ENCODE data around the gene KLRC3.
"Not testable (repeated sequence)": the region's sequence is repeated elsewhere in the genome, so short reads cannot be mapped to it uniquely, and the experiment has no call there.

Gene KLRC3

GRCh38 chr12:10398168-10398567, 22.2 kb downstream of the KLRC3 start:
- DNase-seq (ENCODE audit: low spot score): no peak

GRCh38 chr12:10397296-10397695, 23.1 kb downstream of the KLRC3 start:
- no peak for DNase-seq (ENCODE audit: low spot score)

GRCh38 chr12:10396176-10396575, 24.2 kb downstream of the KLRC3 start:
- not testable (repeated sequence) for DNase-seq (ENCODE audit: low spot score)

DNA sequence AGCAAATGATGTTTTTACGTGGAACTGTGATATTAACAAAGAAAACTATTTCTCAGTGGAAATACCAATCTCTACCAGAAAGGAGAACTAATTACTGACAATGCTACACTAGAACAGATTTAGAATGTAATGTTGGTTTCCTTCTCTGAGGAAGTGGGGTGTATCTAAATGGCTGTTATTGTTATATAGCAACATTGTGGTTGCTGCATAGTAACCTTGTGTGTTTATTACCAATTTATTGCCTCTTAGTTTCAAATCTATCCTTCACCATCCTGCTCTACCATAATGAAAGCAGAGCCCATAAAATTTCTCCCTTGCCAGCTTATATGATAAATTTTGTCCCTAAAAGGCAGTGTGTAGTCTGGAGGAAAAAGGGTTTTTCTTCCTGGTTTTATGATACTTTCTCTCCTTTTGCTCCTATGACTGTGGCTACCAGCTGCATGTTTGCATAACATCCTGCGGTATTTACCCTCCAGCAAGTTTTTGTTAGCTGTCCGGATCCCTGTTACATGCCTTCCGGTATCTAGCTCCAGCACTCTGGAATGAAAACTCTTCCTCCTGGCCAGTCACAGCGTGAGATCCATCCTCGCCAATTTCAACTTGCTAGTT, 24.9 kb downstream of the KLRC3 start:
- peak; percentile 25 for DNase-seq (ENCODE audit: low spot score)

GRCh38 chr12:10394531-10395152, 25.8 kb downstream of the KLRC3 start:
- not testable (repeated sequence) for DNase-seq (ENCODE audit: low spot score)

- DNase-seq (ENCODE audit: low spot score): no peak
These were observed 27.1 kb downstream of the KLRC3 start for GRCh38 chr12:10393291-10393690.

GRCh38 chr12:10392394-10392930, 27.9 kb downstream of the KLRC3 start:
- DNase-seq (ENCODE audit: low spot score): peak; percentile 69

DNA sequence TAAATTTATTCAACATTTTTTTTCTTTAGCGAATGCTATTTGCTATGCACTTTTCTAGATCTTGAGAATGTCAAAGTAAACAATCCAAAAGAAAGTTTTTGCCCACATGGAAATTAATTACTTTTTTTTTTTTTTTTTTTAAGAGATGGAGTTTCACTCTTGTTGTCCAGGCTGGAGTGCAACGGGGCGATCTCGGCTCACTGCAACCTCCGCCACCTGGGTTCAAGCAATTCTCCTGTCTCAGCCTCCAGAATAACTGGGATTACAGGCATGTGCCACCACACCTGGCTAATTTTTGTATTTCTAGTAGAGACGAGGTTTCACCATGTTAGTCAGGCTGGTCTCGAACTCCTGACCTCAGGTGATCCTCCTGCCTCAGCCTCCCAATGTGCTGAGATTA, 29.4 kb downstream of the KLRC3 start:
- not testable (repeated sequence) for DNase-seq (ENCODE audit: low spot score)

- no peak for DNase-seq (ENCODE audit: low spot score)
These were observed 30.5 kb downstream of the KLRC3 start, which contains the start of gene KLRK1 for GRCh38 chr12:10389904-10390303. Gene KLRK1, minus strand, starts transcription at chr12:10390041. Its CDS starts 1,231 bp downstream, at chr12:10388810.

GRCh38 chr12:10388624-10389413, 31.6 kb downstream of the KLRC3 start:
- no peak for DNase-seq (ENCODE audit: low spot score)

- DNase-seq (ENCODE audit: low spot score): not testable (repeated sequence)
These were observed 32.9 kb downstream of the KLRC3 start for GRCh38 chr12:10387498-10387897.

- no peak for DNase-seq (ENCODE audit: low spot score)
These were observed 33.5 kb downstream of the KLRC3 start for GRCh38 chr12:10386857-10387256.

DNA sequence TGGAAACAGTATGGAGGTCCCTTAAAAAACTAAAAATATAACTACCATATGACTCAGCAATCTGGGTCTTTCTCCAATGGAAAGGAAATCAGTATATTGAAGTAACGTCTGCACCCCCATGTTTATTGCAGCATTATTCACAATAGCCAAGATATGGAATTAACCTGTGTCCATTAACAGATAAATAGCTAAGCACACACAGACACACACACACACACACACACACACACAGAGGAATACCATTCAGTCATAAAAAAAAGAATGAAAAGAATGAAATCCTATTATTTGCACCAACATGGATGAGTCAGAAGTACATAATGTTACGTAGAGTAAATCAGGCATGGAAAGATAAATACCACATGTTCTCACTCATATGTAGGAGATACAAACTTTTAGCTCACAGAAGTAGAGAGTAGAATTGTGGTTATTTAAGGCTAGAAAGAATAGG, 35.2 kb downstream of the KLRC3 start:
- no peak for DNase-seq (ENCODE audit: low spot score)

- no peak for DNase-seq (ENCODE audit: low spot score)
These were observed 36.2 kb downstream of the KLRC3 start for GRCh38 chr12:10384191-10384590.

DNA sequence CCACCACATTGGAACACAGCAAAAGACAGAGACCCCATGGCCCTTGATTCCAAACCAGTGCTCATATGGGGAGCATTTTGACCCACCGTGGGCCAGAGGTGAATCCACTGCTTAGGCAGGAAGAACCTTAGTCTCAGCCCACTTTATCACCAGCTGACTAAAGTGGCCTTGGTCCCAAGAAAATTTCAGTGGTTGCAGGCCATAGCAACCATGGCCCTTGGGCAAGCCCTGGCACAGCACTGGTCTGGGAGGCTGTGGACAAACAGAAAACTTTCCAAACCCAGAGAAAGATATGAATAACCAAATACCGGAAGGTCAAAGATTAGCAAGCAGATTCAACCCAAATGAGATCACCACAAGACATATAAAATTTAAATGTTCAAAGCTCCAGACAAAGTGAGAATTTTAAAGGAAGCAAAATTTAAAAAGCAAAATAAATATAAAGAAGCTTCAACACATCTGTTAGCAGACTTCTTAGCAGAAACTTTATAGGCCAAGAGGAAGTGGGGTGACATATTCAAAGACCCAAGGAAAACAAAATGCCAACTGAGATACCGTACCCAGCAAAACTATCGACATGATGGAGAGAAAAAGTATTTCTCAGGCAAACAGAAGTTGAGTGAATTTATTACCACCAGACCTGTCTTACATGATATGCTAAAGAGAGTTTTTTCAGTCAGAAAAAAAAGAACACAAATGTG, 38.3 kb downstream of the KLRC3 start:
- no peak for DNase-seq (ENCODE audit: low spot score)

GRCh38 chr12:10378737-10379136, 41.7 kb downstream of the KLRC3 start:
- not testable (repeated sequence) for DNase-seq (ENCODE audit: low spot score)

- DNase-seq (ENCODE audit: low spot score): no peak
These were observed 45.8 kb downstream of the KLRC3 start for GRCh38 chr12:10374624-10375018.

DNA sequence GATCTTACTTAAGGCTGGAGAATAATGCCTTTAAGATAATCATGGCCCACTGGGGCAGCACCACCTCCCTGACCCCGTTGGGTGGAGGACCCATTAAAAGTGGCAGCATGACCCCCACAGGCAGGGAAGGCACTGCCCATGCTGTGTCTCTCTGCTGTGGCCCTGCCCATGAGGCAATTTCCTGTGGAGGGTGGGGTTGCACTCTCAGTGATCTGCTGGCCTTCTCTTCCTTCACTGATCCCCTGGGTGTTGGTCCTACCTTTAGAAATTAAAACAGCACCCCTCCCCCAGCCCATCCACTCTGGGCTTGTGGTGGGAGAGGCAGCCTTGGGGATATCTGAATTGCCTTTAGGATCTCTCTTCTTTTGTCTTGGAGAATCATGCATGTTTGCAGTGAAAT, 47.8 kb downstream of the KLRC3 start:
- peak; percentile 58 for DNase-seq (ENCODE audit: low spot score)

GRCh38 chr12:10371893-10372535, 48.4 kb downstream of the KLRC3 start:
- DNase-seq (ENCODE audit: low spot score): not testable (repeated sequence)

- DNase-seq (ENCODE audit: low spot score): no peak
These were observed 50.6 kb downstream of the KLRC3 start for GRCh38 chr12:10369557-10370415.
